Right ventricle myocardium superior (tissue), 1 donor: Measurements from ENCODE around the gene ATP2B3. TPM values are rescaled to one million over a fixed set of nuclear protein-coding genes. Genes with fewer than 3 reads are reported as not detected.
"Not testable (repeated sequence)": the region's sequence is repeated elsewhere in the genome, so short reads cannot be mapped to it uniquely, and the experiment has no call there.

ENCODE experiments used
- ATAC-seq: fragments of 200-7000 bp; cut with Tn5 transposase; one replicate; pipeline ENCODE4 v1.9.1; 2020; ENCODE audit warnings: mild to moderate bottlenecking; ENCODE audit not compliant: poor library complexity
- DNase-seq: peaks from one replicate; pipeline ENCODE4 v3.0.0-alpha.2; 2020
- intact Hi-C: fragments of 100-400 bp; cut with DNase I; formaldehyde crosslinking; loops from one replicate; pipeline ENCODE4 v1.11.2; 2022
- total RNA-seq: library from RNA; stranded (reverse); fragmentation: NEBNext Ultra II Directional; extraction: Animal tissue kit (Norgen Biotek cat#: 25700); gene quantifications from one replicate; pipeline ENCODE4 v1.2.1, GENCODE V29; 2021
- donor health status: DM: no; HTN: yes; CAD: no; lungs with severe emphysema.

ATP2B3 gene
- total RNA-seq, 1 donor from 2014 or later = not detected

DNA sequence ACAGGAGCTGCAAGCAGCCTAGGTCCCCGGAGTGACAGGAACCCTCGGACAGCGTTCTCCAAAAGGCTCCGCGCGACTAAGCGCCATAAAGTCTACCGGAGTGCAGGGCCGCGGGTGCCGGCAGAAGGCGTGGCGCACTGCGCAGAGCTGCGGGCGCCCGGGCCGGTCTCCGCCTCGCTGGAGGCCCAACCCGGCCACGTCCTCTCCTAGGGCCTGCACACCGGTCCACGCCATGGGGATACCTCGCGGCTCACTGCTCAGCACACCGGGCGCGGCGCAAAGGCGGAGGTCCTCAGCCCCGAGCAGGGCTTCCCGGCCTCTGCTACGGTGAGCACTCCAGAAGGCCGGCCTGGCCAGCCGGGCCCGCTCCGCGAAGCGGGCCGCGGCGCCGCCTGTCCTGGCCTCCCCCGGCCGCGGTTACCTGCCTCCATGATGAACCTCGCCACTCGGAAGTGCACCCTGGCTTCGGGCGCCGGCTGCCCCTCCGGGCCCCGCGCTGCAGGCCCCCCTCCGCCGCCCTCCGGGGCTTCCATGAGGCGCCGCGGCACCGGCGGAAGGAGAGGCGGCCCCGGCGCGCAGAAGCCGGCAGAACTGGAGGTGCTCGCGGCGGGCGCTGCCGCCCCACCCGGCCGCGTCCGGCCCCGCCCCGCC lies 81.2 kb downstream of the ATP2B3 start, which contains the start of gene CCNQ:
Gene CCNQ (minus strand): TSS at position 599 of the 651 bp plus-strand sequence. CDS start 66 bp downstream, at position 533.
- DNase-seq = no peak
- intact Hi-C loops = no loop called here

DNA sequence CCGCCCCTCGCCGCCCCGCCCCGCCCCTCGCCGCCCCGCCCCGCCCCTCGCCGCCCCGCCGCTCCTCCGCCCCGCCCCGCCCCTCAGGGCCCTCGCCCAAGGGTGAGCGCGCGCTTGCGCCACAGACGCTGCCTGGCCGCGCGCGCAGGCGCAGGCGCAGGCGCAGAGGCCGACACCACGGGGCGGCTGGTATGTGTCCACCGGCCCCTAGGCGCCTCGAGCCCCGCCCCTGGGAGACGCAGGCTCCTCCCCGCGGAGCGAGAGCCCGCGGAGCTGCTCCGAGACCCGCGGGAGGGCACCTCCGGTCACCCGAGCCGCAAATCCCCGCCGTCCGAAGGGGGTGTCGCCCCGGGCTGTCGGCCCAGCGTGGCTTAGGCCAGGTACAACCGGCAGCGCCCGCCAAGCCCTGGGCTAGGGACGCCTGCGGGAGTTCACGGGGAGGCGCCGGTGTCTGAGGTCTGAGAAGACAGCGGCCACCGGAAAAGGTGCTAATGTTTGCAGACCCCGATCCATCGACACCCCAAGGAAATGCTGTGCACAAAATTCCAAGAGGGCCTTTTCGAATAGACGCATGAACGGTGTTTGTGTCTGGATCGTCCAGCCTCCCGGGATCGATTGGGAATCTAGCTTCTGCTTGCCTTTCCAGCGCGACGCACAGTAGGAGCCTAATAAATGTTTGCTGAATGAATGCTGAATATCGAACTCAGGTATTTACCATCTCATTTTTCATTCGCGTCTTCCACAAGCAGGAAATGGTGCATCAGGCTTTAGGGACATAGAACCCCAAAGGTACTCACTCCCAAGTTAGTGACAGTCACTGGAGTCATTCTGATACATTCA lies 82.0 kb downstream of the ATP2B3 start:
- intact Hi-C loops = no loop called here
- ATAC-seq (peak; percentile 96), DNase-seq (peak; percentile 93)

More for the DNA sequence above, 81.2 kb downstream of the ATP2B3 start, which contains the start of gene CCNQ:
- peak; percentile 49 for ATAC-seq

DNA sequence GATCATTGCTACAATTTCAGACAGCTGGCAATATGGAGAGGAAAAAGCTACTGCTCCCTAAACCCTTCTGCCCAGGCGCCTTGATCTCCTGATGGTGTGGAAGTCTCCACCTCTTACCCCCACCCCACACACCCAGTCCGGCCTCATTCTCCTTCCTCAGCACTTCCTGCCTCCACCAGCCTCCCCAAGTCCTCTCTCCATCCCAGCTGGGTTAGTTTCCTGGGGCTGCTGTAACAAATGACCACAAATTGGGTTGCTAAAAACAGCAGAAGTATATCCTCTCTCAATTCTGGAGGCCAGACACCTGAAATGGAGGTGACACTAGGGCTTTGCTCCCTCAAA lies 82.6 kb downstream of the ATP2B3 start:
- intact Hi-C loops = no loop called here
- ATAC-seq = no peak

DNA sequence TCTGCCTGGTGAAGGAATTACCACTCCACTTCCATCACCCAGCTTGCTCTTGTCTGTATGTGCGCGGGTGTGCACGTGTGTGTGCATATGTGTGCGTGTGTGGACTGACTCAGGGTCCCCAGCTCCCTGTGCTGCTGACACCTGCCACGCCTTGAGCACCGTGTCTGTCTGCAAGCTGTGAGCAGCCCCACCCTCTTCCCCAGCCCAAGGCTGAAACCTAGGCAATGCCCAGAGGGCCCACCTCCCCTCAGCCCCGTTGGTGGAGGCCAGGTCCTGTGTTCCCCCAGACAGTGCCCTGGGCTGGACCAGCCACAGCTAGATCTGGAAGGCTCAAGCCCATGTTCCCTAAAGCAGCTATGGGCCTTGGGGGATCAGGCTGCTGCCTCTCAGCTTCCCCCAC lies 83.5 kb downstream of the ATP2B3 start:
- no peak for DNase-seq
- intact Hi-C loops = no loop called here
- no peak for ATAC-seq

More for the DNA sequence above, 82.6 kb downstream of the ATP2B3 start:
- no peak for DNase-seq

DNA sequence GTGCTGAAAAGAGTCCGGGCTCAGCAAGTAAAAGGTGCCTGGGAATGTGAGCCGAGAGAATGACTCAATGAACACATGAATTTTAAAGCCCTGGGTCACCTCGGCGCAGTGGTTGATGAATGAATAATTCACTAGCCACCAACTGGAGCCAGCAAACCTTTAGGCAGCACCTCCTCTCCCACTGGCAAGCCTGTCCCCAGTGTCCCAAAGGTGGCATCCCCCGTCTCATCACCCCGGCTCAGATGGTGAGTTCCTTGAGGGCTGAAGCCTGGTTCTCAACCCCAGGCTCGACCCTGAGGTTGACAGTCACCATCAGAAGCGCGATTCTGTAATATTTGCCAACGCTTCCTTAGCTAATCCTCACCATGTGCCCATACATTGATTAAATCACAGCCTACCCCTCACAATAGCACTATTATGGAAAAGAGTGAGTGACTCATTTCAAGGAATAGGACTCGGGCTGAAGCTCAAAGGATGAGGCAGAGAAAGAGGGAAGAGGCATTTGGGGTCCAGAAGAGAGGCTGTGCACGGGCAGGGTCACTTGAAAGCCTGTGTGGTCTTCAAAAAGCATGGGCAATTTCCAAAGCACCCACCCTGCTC lies 84.2 kb downstream of the ATP2B3 start:
- intact Hi-C loops = no loop called here
- DNase-seq (no peak), ATAC-seq (no peak)

DNA sequence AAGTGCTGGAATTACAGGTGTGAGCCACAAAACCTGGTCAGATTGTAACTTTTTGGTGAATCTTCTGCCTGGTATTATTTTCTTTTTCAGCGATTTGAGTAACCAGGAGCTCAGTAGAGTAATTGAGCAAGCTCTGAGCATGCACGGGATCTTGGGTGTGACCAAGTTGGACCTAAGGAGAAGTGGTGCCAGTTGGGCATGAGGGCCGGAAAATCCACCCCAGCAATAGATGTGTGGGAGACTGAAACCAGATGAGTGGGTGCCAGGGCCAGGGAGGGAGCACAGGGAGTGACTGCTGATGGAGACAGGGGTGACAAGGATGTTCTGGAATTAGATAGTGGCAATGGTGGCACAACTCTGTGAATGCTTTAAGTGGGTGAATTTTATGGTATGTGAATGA lies 85.2 kb downstream of the ATP2B3 start:
- intact Hi-C loops = no loop called here
- DNase-seq (no peak), ATAC-seq (no peak)

DNA sequence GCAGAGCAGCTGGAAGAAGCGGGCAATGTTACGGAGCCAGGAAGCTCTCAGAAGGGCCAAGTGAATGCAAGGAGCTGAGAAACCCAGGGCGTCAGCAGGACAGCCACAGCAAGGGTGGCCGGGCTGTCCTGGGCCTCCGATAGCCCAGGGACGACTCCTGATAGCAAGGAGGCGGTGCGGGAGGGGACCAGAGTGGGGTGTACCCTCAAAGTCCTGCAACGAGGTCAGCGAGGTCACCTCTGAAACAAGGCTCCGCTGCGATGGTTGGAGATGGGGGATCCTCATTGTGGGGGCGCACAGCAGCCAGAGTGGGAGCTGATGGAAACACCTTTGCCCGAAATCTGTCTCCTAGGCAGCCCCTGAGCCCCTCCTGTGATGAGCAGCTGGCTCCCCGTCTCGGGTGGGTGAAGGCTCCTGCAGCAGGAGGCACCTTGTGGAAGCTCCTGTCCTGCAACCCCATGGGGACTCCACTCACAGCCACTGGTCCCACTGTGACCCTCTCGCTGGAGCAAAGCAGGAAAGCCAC lies 85.8 kb downstream of the ATP2B3 start:
- DNase-seq (no peak), ATAC-seq (no peak)
- intact Hi-C loops = no loop called here

DNA sequence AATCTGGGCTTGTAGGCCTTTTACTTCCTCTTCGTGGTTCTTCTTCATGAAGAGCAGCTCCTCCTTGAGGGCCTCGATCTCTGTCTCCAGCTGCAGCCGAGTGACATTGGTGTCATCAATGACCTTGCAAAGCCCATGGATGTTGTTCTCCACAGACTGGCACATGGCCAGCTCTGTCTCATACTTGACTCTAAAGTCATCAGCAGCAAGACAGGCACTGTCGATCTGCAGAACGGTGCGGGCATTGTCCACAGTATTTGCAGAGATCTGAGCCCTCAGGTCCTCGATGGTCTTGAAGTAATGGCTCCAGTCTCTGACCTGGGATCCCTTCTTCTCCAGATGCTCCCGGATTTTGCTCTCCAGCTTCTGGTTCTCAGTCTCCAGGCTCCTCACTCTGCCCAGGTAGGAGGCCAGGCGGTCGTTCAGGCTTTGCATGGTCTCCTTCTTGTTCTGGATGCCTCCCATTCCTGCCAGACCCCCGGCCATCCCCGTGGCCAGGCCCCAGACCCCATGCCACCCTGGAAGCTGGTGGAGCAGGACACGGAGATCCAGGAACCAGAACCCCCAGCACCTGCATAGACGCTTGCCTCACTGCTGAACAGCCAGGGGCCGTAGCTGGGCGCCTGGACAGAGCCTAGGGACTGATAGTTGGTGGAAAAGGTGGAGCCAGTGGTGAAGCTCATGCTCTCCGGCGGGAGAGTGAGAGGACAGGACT lies 87.4 kb downstream of the ATP2B3 start:
- ATAC-seq, DNase-seq, intact Hi-C loops: not testable (repeated sequence)

DNA sequence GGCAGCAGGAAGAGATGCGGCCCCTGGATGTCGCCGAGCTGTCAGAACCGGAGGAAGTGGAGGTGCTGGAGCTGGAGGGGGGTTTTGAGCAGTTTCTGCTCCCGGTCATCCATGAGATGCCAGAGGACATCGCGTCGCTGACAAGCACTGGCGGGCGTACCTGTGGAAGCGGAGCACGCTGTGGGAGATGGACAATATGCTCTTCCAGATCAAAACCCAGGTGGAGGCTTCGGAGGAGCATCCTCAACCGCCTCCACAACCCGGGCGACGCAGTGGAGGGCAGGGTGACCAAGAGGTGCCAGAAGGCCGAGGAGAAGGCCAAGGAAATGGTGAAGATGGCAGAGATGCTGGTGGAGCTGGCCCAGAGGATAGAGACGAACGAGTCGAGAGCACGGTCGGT lies 89.1 kb downstream of the ATP2B3 start:
- no peak for DNase-seq
- intact Hi-C loops = no loop called here
- no peak for ATAC-seq

DNA sequence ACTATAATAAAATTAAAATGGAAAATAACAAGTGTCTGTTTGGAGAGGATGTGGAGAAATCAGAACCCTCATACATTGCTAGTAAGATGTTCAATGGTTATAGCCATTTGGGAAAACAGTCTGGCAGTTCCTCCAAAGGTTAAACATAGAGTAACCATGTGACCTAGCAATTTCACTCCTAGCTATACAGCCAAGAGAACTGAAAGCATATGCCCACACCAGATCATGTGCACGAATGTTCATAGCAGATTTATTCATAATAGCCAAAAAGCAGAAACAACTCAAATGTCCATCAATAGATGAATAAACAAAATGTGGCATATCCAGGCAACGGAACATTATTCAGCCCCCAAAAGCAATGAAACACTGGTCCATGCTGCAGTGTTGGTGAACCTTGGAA lies 90.9 kb downstream of the ATP2B3 start:
- intact Hi-C loops = no loop called here
- DNase-seq (no peak), ATAC-seq (no peak)

DNA sequence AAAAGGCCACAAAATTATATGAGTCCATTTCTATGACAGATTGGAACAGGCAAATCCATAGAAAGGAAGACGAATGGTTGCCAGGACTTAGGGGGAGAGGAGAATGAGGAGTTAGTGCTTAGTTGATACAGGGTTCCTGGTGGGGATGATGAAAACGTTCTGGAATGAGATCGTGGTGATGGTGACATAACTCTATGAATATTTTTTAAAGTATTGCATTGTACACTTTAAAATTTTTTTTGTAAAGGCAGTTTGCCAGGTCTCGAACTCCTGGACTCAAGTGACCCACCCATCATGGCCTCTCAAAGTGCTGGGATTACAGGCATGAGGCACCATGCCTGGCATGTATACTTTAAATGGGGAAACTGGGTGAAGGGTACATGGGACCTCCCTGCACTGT lies 91.4 kb downstream of the ATP2B3 start:
- DNase-seq = no peak
- intact Hi-C loops = no loop called here
- no peak for ATAC-seq

DNA sequence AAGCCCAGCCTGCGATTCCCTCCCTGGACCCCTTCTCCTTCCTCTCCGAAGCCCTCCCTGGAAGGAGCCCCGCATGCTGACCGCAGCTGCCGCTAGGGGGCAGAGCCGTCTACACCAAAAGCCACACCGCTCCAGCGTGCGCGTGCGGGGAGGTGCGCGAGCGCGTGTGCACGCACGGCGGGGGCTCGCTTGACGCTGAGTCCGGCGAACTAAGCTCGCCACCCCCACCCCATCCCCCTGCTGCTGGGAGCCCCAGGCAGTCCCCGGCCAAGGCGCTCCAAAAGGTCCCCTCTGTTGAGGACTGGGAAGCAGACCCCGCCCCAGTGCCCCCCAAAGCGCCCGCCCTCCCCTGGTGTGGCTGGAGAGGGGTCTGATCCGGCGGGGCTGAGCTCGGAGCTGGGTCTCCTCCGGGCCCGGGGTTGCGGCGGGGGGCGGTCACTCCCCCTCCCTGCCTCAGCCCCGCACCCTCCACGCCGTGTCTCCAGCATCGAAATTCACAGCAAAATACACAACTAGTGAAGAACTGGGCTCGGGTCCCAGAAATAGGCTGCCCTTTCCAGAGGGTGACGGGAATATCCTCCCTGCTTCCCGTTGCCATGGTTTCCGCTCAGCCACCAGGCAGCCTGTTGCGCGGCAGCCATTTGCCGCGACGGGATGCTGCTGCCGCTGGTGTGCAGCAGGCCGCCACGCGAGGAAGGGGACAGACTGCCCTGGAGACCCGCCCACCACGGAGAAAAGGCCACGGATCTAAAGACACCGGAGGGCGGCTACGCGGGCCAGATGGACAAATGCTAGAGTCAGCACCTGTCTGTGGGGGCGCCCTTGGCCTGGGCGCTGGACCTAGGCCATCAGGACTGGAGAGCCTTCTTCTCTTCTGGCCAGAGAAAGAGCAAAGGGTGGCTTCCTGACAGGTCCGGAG lies 92.7 kb downstream of the ATP2B3 start:
- ATAC-seq = peak; percentile 98
- DNase-seq = peak; percentile 86
- intact Hi-C loops = no loop called here

DNA sequence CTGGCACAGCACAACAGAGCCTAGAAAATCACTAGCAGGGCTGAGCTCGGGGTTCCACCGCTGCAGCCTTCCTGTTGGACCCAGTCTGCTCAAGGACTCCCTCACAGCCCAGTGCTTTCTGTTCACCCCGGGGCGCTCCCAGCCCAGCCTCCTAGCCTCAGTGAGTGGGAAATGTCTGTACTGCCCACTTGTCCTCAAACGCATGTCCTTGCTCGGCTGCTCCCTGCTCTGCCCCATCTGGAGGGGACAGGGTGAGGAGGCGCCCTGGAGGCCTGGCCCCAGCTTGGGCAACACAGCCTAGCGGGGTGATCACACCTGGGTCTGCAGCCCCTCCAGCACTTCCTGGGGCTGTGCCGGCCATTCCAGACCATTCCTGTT lies 93.4 kb downstream of the ATP2B3 start:
- ATAC-seq (no peak), DNase-seq (no peak)
- intact Hi-C loops = no loop called here

DNA sequence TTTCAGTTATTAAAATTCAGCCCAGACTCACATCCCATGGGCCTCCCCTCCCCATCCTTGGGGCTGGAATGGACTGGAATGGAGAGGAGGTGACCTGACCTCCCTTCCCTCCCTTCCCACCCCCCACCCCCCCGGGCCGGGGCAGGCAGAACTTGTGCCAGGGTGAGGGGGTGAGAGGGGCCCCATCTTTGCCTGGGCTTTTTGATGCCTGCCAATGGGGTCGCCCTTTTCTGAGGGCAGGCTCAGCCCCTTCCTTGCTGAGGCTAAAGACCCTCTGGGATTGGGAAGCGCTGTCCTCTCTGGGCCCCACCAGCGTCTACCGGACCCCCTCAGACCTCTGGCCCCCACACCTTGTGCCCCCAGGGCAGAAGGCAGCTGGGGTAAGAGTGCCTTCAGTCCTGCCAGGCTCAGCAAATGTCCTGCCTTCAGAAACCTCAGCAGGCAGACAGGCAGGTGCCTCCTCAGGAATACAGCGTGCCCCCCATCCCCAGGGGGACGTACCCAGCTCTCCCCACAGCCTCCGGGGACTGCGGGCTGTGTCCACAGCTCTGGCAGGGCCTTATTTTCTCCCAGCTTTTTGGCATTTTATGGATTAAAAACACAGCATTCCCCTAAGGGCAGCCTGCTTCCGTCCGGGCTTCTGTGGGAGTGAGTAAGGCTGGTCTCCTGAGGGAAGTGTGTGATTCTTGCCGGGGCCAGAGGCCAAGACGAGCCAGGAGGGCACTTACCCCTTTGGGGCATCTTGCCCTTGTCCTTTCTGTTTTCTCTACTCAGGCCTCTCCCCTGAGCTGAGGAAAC lies 94.1 kb downstream of the ATP2B3 start:
- intact Hi-C loops = no loop called here
- ATAC-seq = no peak
- DNase-seq = no peak

DNA sequence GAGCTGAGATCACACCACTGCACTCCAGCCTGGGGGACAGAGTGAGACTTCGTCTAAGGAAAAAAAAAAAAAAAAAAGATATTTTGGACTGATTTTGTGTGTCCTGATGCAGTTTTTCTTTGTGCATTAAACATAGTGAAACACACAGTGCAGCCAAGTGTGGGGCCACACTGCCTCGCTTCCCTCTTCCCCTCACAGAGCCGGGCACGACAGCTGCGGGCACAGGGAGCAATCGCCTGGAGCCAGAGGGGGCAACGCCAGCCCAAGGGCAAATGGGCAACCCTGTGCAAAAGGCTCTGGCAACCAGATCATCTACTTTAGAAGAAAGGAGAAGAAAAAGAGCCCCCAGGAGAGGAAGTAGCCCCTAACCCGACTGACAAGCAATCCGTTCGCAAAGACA lies 95.0 kb downstream of the ATP2B3 start:
- ATAC-seq (no peak), DNase-seq (no peak)
- intact Hi-C loops = no loop called here

DNA sequence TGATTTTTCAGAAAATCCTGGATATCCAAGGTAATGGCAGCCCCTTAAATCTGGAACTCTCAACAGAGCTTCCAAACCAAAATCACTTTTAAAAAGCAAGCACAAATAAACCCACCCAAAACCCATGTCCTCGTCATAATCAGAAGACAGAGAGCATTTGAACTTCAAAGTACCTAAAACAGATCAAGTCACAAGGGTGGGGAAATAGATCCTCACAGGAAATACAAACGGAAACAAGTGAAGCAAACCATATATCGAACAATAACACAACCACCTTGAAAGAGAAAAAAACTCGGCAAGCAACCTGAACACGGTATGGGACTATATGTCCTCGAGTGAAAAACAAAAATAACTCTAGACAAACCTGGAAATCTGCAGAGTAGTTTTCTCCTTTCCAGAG lies 97.4 kb downstream of the ATP2B3 start:
- DNase-seq (no peak), ATAC-seq (no peak)
- intact Hi-C loops = no loop called here

DNA sequence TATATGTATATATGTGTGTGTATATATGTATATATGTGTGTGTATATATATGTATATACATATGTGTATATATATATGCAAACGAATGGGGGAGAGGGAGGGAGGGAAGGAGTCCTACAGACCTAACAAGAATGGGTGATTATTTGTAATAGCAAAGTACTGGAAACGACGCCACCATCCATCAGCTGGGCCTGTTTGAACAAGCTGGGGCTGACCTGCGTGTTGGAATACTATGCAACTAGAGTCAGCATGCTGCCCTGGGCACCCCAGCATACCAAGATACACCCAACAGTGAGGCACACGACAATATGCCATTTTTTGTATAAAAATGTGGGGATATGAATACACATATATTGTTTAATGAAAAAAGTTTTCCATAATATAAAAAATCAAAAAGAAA lies 103.1 kb downstream of the ATP2B3 start:
- DNase-seq (no peak), ATAC-seq (no peak)
- intact Hi-C loops = no loop called here
